Prostate gland (tissue), 2 donors: Measurements from ENCODE around the gene RBAK.

Experiments used
- CTCF ChIP-seq, 4 experiments: fragments of 200-600 bp in 2 of 4; fragments of 450-650 bp in 2 of 4; sonication (generic) in 2 of 4; IDR thresholded peaks; 1 replicate in 3 of 4; 2 replicates in 1 of 4; pipeline ENCODE4 v1.5.1; 2016 to 2019; ENCODE audit warnings: antibody characterized with exemption in 4 of 4, mild to moderate bottlenecking in 2 of 4, moderate library complexity in 2 of 4
- POLR2A ChIP-seq: fragments of 450-650 bp; IDR thresholded peaks from one replicate; pipeline ENCODE4 v1.6.1; 2016; ENCODE audit warnings: antibody characterized with exemption, mild to moderate bottlenecking
- POLR2AphosphoS5 ChIP-seq: sonication (generic); formaldehyde crosslinking; IDR thresholded peaks from one replicate; pipeline ENCODE4 v1.6.1; 2017; ENCODE audit warnings: antibody characterized with exemption

- no peak for TF ChIP-seq POLR2A
- no peak for TF ChIP-seq CTCF (IDR thresholded peaks at IDR 0.05)
- TF ChIP-seq POLR2AphosphoS5: no peak
Measured at GRCh38 chr7:4998244-4998643, 47.4 kb upstream of the RBAK start.
